Measurements from ENCODE around the gene RC3H2.

The RC3H2 gene

GRCh38 chr9:122845116-122845515, 60.0 kb downstream of the RC3H2 start:
- TF ChIP-seq REST (IDR thresholded peaks at IDR 0.05; ENCODE audit: insufficient read depth in 1 of 2, low read depth in 2 of 2, low read length in 2 of 2) (no peak), FOXP2 (optimal IDR thresholded peaks at IDR 0.05; ENCODE audit: borderline replicate concordance, extremely low read depth, extremely low read length, insufficient read depth) (no peak), TAF1 (IDR thresholded peaks at IDR 0.05; ENCODE audit: borderline replicate concordance, insufficient read depth, low read length) (no peak), POLR2AphosphoS5 (IDR thresholded peaks at IDR 0.05; ENCODE audit: low read depth, low read length) (no peak), SIN3A (IDR thresholded peaks at IDR 0.05; ENCODE audit: borderline replicate concordance, insufficient read depth, low read length) (no peak)

GRCh38 chr9:122844137-122844536, 61.0 kb downstream of the RC3H2 start:
- TF ChIP-seq POLR2AphosphoS5 (IDR thresholded peaks at IDR 0.05; ENCODE audit: low read depth, low read length): no peak
- no peak for TF ChIP-seq TAF1 (IDR thresholded peaks at IDR 0.05; ENCODE audit: borderline replicate concordance, insufficient read depth, low read length)

- no peak for TF ChIP-seq TAF1 (IDR thresholded peaks at IDR 0.05; ENCODE audit: borderline replicate concordance, insufficient read depth, low read length)
- TF ChIP-seq REST (IDR thresholded peaks at IDR 0.05; ENCODE audit: insufficient read depth in 1 of 2, low read depth in 2 of 2, low read length in 2 of 2): no peak
- no peak for TF ChIP-seq FOXP2 (optimal IDR thresholded peaks at IDR 0.05; ENCODE audit: borderline replicate concordance, extremely low read depth, extremely low read length, insufficient read depth)
- no peak for TF ChIP-seq SIN3A (IDR thresholded peaks at IDR 0.05; ENCODE audit: borderline replicate concordance, insufficient read depth, low read length)
- TF ChIP-seq POLR2AphosphoS5 (IDR thresholded peaks at IDR 0.05; ENCODE audit: low read depth, low read length): no peak
Observed at GRCh38 chr9:122841501-122841900, 63.7 kb downstream of the RC3H2 start.

GRCh38 chr9:122837266-122837850, 67.8 kb downstream of the RC3H2 start:
- TF ChIP-seq SIN3A (IDR thresholded peaks at IDR 0.05; ENCODE audit: borderline replicate concordance, insufficient read depth, low read length) (no peak), POLR2AphosphoS5 (IDR thresholded peaks at IDR 0.05; ENCODE audit: low read depth, low read length) (no peak), FOXP2 (optimal IDR thresholded peaks at IDR 0.05; ENCODE audit: borderline replicate concordance, extremely low read depth, extremely low read length, insufficient read depth) (no peak), REST (IDR thresholded peaks at IDR 0.05; ENCODE audit: insufficient read depth in 1 of 2, low read depth in 2 of 2, low read length in 2 of 2) (no peak), TAF1 (IDR thresholded peaks at IDR 0.05; ENCODE audit: borderline replicate concordance, insufficient read depth, low read length) (no peak)

GRCh38 chr9:122835313-122835731, 69.8 kb downstream of the RC3H2 start:
- no peak for TF ChIP-seq FOXP2 (optimal IDR thresholded peaks at IDR 0.05; ENCODE audit: borderline replicate concordance, extremely low read depth, extremely low read length, insufficient read depth)
- no peak for TF ChIP-seq SIN3A (IDR thresholded peaks at IDR 0.05; ENCODE audit: borderline replicate concordance, insufficient read depth, low read length)
- TF ChIP-seq POLR2AphosphoS5 (IDR thresholded peaks at IDR 0.05; ENCODE audit: low read depth, low read length): no peak
- TF ChIP-seq REST (IDR thresholded peaks at IDR 0.05; ENCODE audit: insufficient read depth in 1 of 2, low read depth in 2 of 2, low read length in 2 of 2): no peak
- no peak for TF ChIP-seq TAF1 (IDR thresholded peaks at IDR 0.05; ENCODE audit: borderline replicate concordance, insufficient read depth, low read length)
